Loucy (cell line): ENCODE data around the gene NIPBL.

Source experiments
- H2AFZ ChIP-seq: fragments of 200-600 bp; sonication (generic); 2 replicates; pipeline ENCODE4 v1.6.0; 2016; ENCODE audit warnings: antibody characterized with exemption, mild to moderate bottlenecking, low read length, moderate library complexity
- H3F3A ChIP-seq: fragments of 200-600 bp; 2 replicates; pipeline ENCODE4 v1.6.0; 2016; ENCODE audit warnings: antibody characterized with exemption, low read depth, mild to moderate bottlenecking
- H3K27me3 ChIP-seq: fragments of 200-600 bp; sonication (generic); 2 replicates; pipeline ENCODE4 v1.6.1; 2014; ENCODE audit warnings: low read length, mild to moderate bottlenecking; ENCODE audit not compliant: insufficient read depth, poor library complexity, severe bottlenecking
- H3K36me3 ChIP-seq: fragments of 200-600 bp; sonication (generic); 2 replicates; pipeline ENCODE4 v1.6.1; 2016; ENCODE audit warnings: low read length; ENCODE audit not compliant: insufficient read depth
- H3K4me1 ChIP-seq: fragments of 200-600 bp; sonication (generic); 2 replicates; pipeline ENCODE4 v1.5.1; 2014; ENCODE audit warnings: low read length, mild to moderate bottlenecking; ENCODE audit not compliant: insufficient read depth, poor library complexity, severe bottlenecking
- H3K4me2 ChIP-seq: fragments of 200-600 bp; sonication (generic); 2 replicates; pipeline ENCODE4 v1.6.0; 2014; ENCODE audit warnings: antibody characterized with exemption, low read length, low read depth, mild to moderate bottlenecking; ENCODE audit not compliant: poor library complexity, severe bottlenecking
- H3K4me3 ChIP-seq: fragments of 200-600 bp; sonication (generic); 2 replicates; pipeline ENCODE4 v1.5.1; 2014; ENCODE audit warnings: low read length, mild to moderate bottlenecking, mixed read lengths; ENCODE audit not compliant: poor library complexity, severe bottlenecking
- H3K79me2 ChIP-seq: fragments of 200-600 bp; sonication (generic); 2 replicates; pipeline ENCODE4 v1.6.1; 2014; ENCODE audit warnings: low read length; ENCODE audit not compliant: insufficient read depth
- H3K9ac ChIP-seq: fragments of 200-600 bp; sonication (generic); 2 replicates; pipeline ENCODE4 v1.6.0; 2014; ENCODE audit warnings: mild to moderate bottlenecking, low read depth, low read length, moderate library complexity; ENCODE audit not compliant: poor library complexity, severe bottlenecking
- H3K9me2 ChIP-seq: fragments of 200-600 bp; sonication (generic); replicated peaks from 2 replicates; pipeline ENCODE4 v1.6.1; 2016; ENCODE audit warnings: low read depth, low read length, mixed read lengths
- H3K9me3 ChIP-seq: fragments of 200-600 bp; sonication (generic); 2 replicates; pipeline ENCODE4 v1.6.1; 2014; ENCODE audit warnings: mild to moderate bottlenecking, antibody characterized with exemption, low read length, low read depth; ENCODE audit not compliant: insufficient read depth
- H4K20me1 ChIP-seq: fragments of 200-600 bp; sonication (generic); 2 replicates; pipeline ENCODE4 v1.6.0; 2014; ENCODE audit warnings: antibody characterized with exemption, low read length, mild to moderate bottlenecking; ENCODE audit not compliant: insufficient read depth, poor library complexity, severe bottlenecking
- CTCF ChIP-seq: fragments of 200-600 bp; sonication (generic); conservative IDR thresholded peaks from 2 replicates; pipeline ENCODE4 v1.5.1; 2014; ENCODE audit warnings: mild to moderate bottlenecking, antibody characterized with exemption, low read length
- EZH2phosphoT487 ChIP-seq: fragments of 200-600 bp; IDR thresholded peaks from 2 replicates; pipeline ENCODE4 v1.6.1; 2018; ENCODE audit warnings: antibody characterized with exemption, mild to moderate bottlenecking, moderate library complexity, borderline replicate concordance

The NIPBL gene, protein sequence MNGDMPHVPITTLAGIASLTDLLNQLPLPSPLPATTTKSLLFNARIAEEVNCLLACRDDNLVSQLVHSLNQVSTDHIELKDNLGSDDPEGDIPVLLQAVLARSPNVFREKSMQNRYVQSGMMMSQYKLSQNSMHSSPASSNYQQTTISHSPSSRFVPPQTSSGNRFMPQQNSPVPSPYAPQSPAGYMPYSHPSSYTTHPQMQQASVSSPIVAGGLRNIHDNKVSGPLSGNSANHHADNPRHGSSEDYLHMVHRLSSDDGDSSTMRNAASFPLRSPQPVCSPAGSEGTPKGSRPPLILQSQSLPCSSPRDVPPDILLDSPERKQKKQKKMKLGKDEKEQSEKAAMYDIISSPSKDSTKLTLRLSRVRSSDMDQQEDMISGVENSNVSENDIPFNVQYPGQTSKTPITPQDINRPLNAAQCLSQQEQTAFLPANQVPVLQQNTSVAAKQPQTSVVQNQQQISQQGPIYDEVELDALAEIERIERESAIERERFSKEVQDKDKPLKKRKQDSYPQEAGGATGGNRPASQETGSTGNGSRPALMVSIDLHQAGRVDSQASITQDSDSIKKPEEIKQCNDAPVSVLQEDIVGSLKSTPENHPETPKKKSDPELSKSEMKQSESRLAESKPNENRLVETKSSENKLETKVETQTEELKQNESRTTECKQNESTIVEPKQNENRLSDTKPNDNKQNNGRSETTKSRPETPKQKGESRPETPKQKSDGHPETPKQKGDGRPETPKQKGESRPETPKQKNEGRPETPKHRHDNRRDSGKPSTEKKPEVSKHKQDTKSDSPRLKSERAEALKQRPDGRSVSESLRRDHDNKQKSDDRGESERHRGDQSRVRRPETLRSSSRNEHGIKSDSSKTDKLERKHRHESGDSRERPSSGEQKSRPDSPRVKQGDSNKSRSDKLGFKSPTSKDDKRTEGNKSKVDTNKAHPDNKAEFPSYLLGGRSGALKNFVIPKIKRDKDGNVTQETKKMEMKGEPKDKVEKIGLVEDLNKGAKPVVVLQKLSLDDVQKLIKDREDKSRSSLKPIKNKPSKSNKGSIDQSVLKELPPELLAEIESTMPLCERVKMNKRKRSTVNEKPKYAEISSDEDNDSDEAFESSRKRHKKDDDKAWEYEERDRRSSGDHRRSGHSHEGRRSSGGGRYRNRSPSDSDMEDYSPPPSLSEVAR (N-terminal part only)

DNA sequence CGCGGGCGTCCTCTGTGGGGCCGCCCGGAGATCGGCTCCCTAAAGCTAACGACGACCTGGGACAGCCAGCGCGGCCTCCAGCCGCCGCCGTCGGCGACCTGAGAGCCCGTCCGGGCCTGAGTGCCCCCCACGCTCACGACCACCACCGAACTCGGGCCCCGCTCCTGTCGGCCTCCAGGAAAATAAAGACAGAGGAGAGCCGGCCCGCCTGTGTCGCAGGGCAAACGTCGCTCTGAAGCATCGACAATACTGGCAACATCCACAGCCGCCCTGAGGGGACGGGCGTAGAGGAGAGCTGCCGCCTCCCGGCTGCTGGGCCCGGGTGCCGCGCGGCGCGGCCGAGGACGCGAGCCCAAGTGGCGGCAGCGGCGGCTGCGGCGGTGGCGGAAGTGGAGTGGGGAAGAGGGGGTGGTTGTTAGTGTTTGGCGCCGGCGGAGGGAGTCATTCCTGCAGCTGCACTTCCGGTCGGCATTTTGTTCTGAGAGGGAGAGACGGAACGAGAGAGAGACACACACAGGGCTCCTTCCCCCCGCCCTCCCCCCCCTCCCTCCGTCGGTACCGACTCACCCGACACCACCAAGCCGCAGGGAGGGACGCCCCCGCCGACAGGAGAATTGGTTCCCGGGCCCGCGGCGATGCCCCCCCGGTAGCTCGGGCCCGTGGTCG is at the start of gene NIPBL:
NIPBL (plus strand) TSS at position 471 of the 666 bp plus-strand sequence. CDS start 76,928 bp downstream, outside the sequence.
- Histone ChIP-seq H3K79me2 (peaks cover 97% of the 10 kb centered on the region), H4K20me1 (peaks cover 83% of the 10 kb centered on the region), H3K27me3 (no peaks in the 10 kb centered on the region), H3K9me2 (no peaks in the 10 kb centered on the region), H3K4me2 (peak within 1 kb of the TSS; percentile 95), H3K36me3 (no peaks in the 10 kb centered on the region), H2AFZ (peak within 1 kb of the TSS; percentile 87), H3K9ac (peak within 1 kb of the TSS; percentile 99), H3K9me3 (no peaks in the 10 kb centered on the region), H3K4me3 (peak within 1 kb of the TSS; percentile 93), H3F3A (no peaks in the 10 kb centered on the region; the same call in 1 of the 2 replicates), H3K4me1 (peaks cover 54% of the 10 kb centered on the region)
- TF ChIP-seq CTCF (no peak), EZH2phosphoT487 (no peak)

DNA sequence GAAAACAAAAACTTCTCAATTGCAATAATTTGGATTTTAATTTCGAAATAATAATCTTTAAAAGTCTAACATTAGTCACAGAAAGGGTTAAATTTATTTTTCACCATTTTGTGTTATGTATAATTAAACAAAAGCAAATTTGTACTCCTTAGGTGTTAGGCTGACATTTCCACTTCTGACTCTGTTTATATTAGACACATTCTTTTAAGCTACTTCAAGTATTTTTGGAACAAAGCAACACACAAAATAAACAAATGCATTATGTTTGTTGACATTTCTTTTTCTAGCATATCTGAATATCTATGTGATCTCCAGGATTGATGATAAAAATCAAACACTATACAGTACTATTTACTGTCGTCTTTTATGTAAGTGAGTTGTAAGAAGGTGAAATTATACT is 44.3 kb upstream of the NIPBL start:
- no peak for TF ChIP-seq EZH2phosphoT487
- TF ChIP-seq CTCF, result no peak
- H4K20me1 ChIP-seq, result no peaks in the 10 kb centered on the region
- H3K9me2 ChIP-seq, result no peaks in the 10 kb centered on the region
- no peaks in the 10 kb centered on the region for H3K79me2 ChIP-seq
- no peak overlapping the region for H3K9ac ChIP-seq
- no peaks in the 10 kb centered on the region for H3K36me3 ChIP-seq
- no peak overlapping the region for H2AFZ ChIP-seq
- no peaks in the 10 kb centered on the region for H3K9me3 ChIP-seq
- no peaks in the 10 kb centered on the region for H3K4me1 ChIP-seq
- H3K4me3 ChIP-seq, result no peak overlapping the region
- H3K4me2 ChIP-seq, result no peak overlapping the region
- no peaks in the 10 kb centered on the region for H3F3A ChIP-seq
- no peaks in the 10 kb centered on the region for H3K27me3 ChIP-seq

DNA sequence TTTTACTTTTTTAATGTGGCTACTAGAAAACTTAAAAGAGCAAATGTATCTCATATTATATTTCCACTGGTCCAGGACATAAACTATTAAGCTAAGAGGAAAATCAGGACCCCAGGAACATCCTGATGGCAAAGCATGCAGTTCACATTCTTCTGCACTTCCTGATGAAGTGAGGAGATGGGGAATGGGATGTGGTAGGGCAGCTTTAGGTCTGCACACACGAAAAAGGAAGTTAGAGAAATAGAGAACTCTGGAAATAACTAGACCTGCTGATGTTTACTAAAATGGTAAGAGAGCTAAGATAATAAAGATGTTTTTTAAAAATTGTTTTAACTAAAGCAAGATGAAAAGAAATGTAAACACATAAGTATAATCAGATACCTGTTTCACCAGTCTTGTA is 39.7 kb upstream of the NIPBL start:
- no peaks in the 10 kb centered on the region for H3K9me2 ChIP-seq
- no peaks in the 10 kb centered on the region for H3K9me3 ChIP-seq
- H3K4me1 ChIP-seq, result peaks cover 1% of the 10 kb centered on the region
- no peak overlapping the region for H3K9ac ChIP-seq
- H3K79me2 ChIP-seq, result no peaks in the 10 kb centered on the region
- no peak overlapping the region for H2AFZ ChIP-seq
- H3K4me2 ChIP-seq, result no peak overlapping the region
- no peaks in the 10 kb centered on the region for H3K27me3 ChIP-seq
- no peaks in the 10 kb centered on the region for H4K20me1 ChIP-seq
- no peak overlapping the region for H3K4me3 ChIP-seq
- TF ChIP-seq CTCF (no peak), EZH2phosphoT487 (no peak)
- H3F3A ChIP-seq, result no peaks in the 10 kb centered on the region
- H3K36me3 ChIP-seq, result no peaks in the 10 kb centered on the region
